GM18526 (cell line): Measurements from ENCODE around the gene MYO9B.

Source experiments
- POLR2A ChIP-seq: IDR thresholded peaks from 3 replicates; pipeline ENCODE4 v1.6.1; 2011; ENCODE audit not compliant: insufficient read length; ENCODE audit errors: extremely low read depth

MYO9B gene

GRCh38 chr19:17170538-17171297 is 95.1 kb downstream of the MYO9B start:
- TF ChIP-seq POLR2A: no peak

GRCh38 chr19:17171874-17172273 is 96.3 kb downstream of the MYO9B start:
- no peak for TF ChIP-seq POLR2A

GRCh38 chr19:17172624-17173345 is 97.2 kb downstream of the MYO9B start:
- no peak for TF ChIP-seq POLR2A

DNA sequence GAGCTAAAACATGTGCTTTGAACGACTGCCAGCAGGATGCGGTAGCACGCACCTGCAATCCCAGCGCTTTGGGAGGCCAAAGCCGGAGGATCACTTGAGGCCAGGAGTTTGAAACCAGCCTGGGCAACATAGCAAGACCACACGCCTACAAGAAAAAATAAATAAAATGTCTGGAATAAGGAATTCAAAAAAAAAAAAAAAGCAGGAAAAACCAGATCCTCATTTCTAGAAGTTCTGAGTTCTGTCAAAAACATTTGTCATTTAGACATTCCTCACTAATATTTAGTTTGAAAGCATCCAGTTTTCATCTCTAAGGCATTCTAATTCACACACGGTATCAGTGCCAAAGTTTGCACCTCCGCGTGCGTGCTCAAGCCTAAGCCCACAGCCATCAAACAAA is 102.7 kb downstream of the MYO9B start:
- TF ChIP-seq POLR2A: no peak

GRCh38 chr19:17180997-17181702 is 105.6 kb downstream of the MYO9B start:
- TF ChIP-seq POLR2A: no peak

GRCh38 chr19:17183271-17183761 is 107.7 kb downstream of the MYO9B start:
- no peak for TF ChIP-seq POLR2A

DNA sequence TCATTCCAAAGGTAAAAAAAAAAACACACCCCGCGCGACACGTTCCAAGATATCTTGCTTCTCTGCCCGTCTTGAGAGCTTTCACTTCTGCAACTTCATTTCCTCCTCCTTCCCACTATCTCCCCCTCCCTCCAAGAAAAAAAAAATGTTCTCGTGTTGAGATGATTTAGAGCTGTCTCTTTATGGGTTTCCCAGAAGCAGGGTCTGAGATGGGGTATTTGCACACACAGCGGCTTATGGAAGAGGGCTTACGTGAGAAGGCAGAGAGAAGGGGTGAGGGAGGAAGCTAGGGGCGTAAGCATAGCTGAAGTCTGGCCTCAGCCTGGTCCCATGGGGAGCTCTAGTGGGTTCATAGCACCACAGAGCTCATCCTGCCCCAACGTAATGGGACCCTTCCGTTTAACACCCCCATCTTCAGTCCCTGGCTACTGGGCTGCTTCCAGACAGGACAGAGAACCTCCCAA is 108.3 kb downstream of the MYO9B start:
- no peak for TF ChIP-seq POLR2A

GRCh38 chr19:17184371-17184841 is 108.8 kb downstream of the MYO9B start:
- TF ChIP-seq POLR2A: no peak

- no peak for TF ChIP-seq POLR2A
Measured at GRCh38 chr19:17185590-17185989, 110.0 kb downstream of the MYO9B start.

- TF ChIP-seq POLR2A: no peak
Measured at GRCh38 chr19:17192751-17193150, 117.2 kb downstream of the MYO9B start.

DNA sequence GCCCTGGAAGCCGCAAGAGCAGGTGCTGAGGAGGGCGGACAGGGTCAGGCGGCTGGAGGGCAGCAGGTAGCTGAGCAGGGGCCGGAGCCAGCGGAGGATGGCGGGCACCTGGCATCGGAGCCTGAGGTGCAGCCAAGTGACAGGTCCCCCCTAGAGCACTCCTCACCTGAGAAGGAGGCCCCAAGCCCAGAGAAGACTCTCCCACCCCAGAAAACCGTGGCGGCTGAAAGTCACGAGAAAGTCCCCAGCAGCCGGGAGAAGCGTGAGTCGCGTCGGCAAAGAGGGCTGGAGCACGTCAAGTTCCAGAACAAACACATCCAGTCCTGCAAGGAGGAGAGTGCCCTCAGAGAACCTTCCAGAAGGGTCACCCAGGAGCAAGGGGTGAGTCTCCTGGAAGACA is 119.0 kb downstream of the MYO9B start:
- no peak for TF ChIP-seq POLR2A

DNA sequence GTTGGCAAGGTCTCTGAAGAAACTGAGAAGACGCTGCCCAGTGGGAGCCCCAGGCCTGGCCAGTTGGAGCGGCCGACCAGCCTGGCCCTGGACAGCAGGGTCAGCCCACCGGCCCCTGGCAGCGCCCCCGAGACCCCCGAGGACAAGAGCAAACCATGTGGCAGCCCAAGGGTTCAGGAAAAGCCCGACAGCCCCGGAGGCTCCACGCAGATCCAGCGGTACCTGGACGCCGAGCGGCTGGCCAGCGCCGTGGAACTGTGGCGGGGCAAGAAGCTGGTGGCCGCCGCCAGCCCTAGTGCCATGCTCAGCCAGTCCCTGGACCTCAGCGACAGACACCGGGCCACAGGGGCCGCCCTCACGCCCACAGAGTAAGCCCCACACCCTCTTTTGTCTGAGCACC is 119.5 kb downstream of the MYO9B start:
- TF ChIP-seq POLR2A: no peak

GRCh38 chr19:17196610-17197009 is 121.0 kb downstream of the MYO9B start:
- TF ChIP-seq POLR2A: no peak

DNA sequence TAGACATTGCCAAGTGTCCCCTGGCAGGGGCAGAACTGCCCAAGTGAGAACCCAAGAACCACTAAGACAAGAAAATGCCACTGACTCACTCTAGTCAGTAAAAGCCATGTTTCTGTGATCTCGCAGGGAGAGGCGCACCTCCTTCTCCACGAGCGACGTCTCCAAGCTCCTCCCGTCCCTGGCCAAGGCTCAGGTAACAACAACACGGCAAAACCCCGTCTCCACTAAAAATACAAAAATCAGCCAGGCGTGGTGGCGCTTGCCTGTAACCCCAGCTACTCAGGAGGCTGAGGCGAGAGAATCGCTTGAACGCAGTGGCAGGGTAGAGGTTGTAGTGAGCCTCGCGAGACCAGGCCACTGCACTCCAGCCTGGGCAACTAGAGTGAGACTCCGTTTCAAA is 122.1 kb downstream of the MYO9B start:
- TF ChIP-seq POLR2A: no peak

- no peak for TF ChIP-seq POLR2A
Measured at GRCh38 chr19:17200408-17201079, 125.0 kb downstream of the MYO9B start.
